ENCODE measurements around the gene WASF2. TPM values are rescaled to one million over a fixed set of nuclear protein-coding genes. Genes with fewer than 3 reads are reported as not detected.

The WASF2 gene
- total RNA-seq, 4 donors from 2014 or later, result 53.7 to 92.8 (median 79.8) TPM

DNA sequence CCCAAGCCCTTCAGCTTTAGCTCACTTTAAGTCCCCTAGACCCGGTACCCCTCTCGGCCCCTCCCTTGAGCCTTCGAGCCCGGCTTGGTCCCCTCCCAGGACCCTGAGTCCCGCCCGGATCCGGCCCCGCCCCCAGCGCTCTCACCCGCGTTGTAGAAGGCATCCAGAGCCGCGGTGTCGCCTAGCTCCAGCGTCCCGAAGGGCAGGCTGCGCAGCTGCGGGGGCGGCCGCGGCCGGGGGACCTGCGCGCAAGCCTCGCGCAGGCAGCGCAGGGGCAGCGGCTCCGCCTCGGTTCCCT lies 123.9 kb downstream of the WASF2 start:
- Histone ChIP-seq H3K9me3 (no peaks in the 10 kb centered on the region), H3K27ac (peak overlapping the region; percentile 96 to 100 (median 100)), H3K4me1 (peaks cover 44 to 63% (median 53%) of the 10 kb centered on the region in 3 donors), H3K36me3 (peaks cover 32 to 40% (median 38%) of the 10 kb centered on the region in 3 donors), H3K4me3 (peak overlapping the region; percentile 52 to 97 (median 78)), H3K27me3 (no peaks in the 10 kb centered on the region)
- intact Hi-C loops (cut with DNase I), result no loop called here
- WGBS, 2 donors, result 0% methylated on average over 2 to 4 of the region's 30 CpGs
- DNase-seq, result no peak
- TF ChIP-seq, protein P1, sequence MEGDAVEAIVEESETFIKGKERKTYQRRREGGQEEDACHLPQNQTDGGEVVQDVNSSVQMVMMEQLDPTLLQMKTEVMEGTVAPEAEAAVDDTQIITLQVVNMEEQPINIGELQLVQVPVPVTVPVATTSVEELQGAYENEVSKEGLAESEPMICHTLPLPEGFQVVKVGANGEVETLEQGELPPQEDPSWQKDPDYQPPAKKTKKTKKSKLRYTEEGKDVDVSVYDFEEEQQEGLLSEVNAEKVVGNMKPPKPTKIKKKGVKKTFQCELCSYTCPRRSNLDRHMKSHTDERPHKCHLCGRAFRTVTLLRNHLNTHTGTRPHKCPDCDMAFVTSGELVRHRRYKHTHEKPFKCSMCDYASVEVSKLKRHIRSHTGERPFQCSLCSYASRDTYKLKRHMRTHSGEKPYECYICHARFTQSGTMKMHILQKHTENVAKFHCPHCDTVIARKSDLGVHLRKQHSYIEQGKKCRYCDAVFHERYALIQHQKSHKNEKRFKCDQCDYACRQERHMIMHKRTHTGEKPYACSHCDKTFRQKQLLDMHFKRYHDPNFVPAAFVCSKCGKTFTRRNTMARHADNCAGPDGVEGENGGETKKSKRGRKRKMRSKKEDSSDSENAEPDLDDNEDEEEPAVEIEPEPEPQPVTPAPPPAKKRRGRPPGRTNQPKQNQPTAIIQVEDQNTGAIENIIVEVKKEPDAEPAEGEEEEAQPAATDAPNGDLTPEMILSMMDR (IDR thresholded peaks at IDR 0.05), result no peak
- TF ChIP-seq POLR2A (IDR thresholded peaks at IDR 0.05), result peak in 1 of 4 donors; percentile 51

DNA sequence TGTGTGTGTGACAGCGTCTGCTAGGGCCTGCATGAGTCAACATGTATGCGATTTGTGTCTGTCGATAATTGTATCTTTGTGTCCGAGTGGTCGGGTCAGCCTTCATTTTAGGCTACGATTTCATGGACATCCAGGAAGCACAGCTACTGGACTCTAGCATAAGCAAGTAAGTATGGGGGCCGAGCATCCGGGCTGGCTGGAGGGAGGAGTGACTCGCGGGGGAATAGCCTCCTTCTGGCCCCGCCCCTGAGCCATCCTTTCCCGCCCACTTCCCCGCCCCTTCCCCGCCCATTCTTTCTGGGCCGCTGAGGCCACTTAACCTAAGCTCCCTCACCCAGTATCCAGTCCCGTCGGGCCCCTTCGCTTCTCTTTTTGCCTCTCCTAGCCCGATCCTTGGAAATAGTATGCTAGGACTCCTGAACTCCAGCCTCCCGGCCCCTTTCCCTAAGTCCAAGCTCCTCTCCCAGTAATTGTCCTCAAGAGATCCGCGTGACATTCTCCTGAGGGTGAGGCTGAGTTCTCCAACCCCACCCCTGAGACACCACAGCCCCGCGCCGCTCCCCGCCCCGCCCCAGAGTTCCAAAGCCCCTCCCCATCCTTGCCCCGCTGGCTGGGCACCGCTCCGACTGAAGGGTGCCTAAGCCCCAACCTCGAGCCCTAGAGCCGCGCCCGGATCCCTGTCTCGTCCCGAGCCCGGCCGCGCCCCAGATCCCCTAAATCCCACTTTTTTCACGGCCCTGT lies 124.4 kb downstream of the WASF2 start:
- intact Hi-C loops (cut with DNase I), result no loop called here
- H3K27me3 ChIP-seq, result no peaks in the 10 kb centered on the region
- H3K9me3 ChIP-seq, result no peaks in the 10 kb centered on the region
- peaks cover 34 to 45% (median 43%) of the 10 kb centered on the region in 3 donors for H3K36me3 ChIP-seq
- TF ChIP-seq POLR2A (IDR thresholded peaks at IDR 0.05), result peak in 2 of 4 donors; percentile 72 to 73
- TF ChIP-seq, protein P1 (IDR thresholded peaks at IDR 0.05), result peak in 1 of 6 experiments; percentile 4
- H3K4me3 ChIP-seq, result peak overlapping the region; percentile 52 to 97 (median 78)
- H3K27ac ChIP-seq, result peak overlapping the region; percentile 96 to 100 (median 100)
- peaks cover 44 to 68% (median 53%) of the 10 kb centered on the region in 3 donors for H3K4me1 ChIP-seq
- 1% methylated on average over 32 to 33 of the region's 40 CpGs for WGBS, 2 donors
- DNase-seq, result peak; percentile 58

DNA sequence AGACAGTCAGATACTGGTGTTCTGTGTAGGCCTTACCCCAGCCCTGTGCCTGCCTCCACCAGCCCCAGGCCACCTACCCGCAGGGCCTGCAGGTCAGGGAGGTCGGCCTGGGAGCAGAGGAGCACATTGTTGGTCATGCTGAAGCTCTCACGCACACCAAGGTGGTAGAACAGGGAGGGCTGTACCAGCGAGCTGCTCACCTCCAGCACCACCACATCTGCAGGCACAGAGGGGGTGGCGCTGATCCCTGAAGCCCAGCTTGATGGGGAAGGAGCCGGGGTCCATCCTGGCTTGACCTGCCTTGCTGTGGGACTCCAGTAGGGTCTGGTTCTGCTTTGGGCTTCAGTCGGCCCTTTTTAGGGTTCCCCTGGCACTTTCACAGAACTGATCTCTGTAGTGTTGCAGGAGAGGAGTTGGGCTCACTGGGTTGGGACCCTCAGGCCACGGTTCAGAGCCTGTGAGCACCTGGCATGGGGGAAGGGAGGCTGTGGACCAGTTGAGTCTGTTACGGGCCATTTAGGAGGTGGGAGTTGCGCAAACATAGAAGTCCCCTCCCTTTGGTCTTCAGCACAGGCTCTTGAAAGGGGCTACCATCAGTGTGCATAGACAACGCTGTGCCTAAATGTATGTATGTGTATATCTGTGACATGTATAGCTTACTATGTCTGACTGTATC lies 125.1 kb downstream of the WASF2 start:
- intact Hi-C loops (cut with DNase I), result no loop called here
- Histone ChIP-seq H3K27me3 (no peaks in the 10 kb centered on the region), H3K27ac (peak overlapping the region; percentile 96 to 100 (median 100)), H3K4me3 (peak overlapping the region; percentile 52 to 97 (median 78)), H3K4me1 (peaks cover 40 to 69% (median 49%) of the 10 kb centered on the region in 3 donors), H3K36me3 (peaks cover 36 to 52% (median 48%) of the 10 kb centered on the region in 3 donors), H3K9me3 (no peaks in the 10 kb centered on the region)
- no peak for TF ChIP-seq POLR2A (IDR thresholded peaks at IDR 0.05)
- TF ChIP-seq, protein P1 (IDR thresholded peaks at IDR 0.05), result no peak
- 40 to 56% methylated on average over 4 to 5 of the region's 11 CpGs for WGBS, 2 donors
- no peak for DNase-seq

DNA sequence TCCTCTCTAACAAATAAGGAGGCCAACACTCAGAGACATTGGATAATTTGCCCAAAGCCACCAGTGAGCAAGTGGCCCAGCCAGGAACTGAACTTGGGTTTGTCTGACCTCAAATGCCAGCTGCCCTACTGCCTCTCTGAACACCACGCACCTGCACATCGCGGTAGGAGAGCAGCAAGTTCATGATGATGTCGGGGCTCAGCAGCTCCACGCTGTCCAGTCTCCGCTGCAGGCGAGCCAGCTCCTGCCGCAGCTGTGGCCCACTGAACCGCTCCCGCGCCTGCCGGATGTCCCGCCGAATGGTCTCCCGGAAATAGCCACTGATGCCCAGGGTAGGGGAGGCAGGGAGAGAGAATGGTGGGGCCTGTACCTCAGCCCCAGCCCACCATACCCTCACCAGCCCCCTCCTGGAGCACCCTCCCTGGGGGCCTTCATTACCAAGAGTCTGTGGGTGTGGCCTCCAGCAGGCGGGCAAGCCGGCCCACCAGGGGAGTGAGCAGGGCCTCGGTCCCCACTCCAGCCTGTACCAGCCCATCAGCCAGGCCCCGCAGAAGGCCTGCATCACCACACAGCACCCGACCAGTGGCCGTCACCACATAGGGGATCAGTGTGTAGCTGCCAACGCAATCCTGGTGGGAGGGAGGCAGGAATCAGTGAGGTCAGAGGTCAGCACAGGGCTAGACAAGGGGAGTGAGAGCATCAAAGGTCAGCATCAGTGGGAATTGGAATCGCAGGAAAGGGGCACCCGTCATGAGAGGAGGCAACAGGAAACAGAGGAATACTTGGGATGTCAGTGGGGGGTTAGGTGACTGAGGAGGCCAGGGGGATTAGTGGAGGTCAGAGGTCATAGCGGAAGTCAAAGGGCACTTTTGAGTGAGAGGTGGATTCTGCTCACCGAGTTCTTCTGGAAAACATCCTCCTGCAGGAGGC lies 125.9 kb downstream of the WASF2 start:
- no peaks in the 10 kb centered on the region for H3K9me3 ChIP-seq
- intact Hi-C loops (cut with DNase I), result no loop called here
- no peak for DNase-seq
- peaks cover 34 to 69% (median 41%) of the 10 kb centered on the region in 3 donors for H3K4me1 ChIP-seq
- WGBS, 2 donors, result 78 to 82% methylated on average over 4 to 11 of the region's 26 CpGs
- H3K4me3 ChIP-seq, result peak overlapping the region in 3 of 4 donors; percentile 67 to 97 (median 88)
- TF ChIP-seq POLR2A (IDR thresholded peaks at IDR 0.05), result no peak
- TF ChIP-seq, protein P1 (IDR thresholded peaks at IDR 0.05), result no peak
- peaks cover 44 to 60% (median 52%) of the 10 kb centered on the region in 3 donors for H3K36me3 ChIP-seq
- H3K27ac ChIP-seq, result peak overlapping the region; percentile 96 to 100 (median 100)
- H3K27me3 ChIP-seq, result no peaks in the 10 kb centered on the region

Data from esophagus squamous epithelium (tissue), 5 donors.